ENCODE data around the gene UFSP2.

- TF ChIP-seq CTCF (IDR thresholded peaks at IDR 0.05) (no peak), POLR2A (IDR thresholded peaks at IDR 0.05) (no peak)
These were observed 63.9 kb downstream of the UFSP2 start for GRCh38 chr4:185361872-185362271.

Data from heart left ventricle (tissue), 13 donors.